Keratinocyte (primary cell): ENCODE results near the gene MPP2. TPM values are rescaled to one million over a fixed set of nuclear protein-coding genes. Genes with fewer than 3 reads are reported as not detected.

Experiments
- DNase-seq: peaks from one replicate; pipeline ENCODE4 v3.0.0-alpha.2; 2011; ENCODE audit warnings: low read depth, missing footprints, low spot score
- FAIRE-seq: peaks from 2 replicates; lab custom pipeline; 2011; peaks lifted over from hg19 to GRCh38; lab: Jason Lieb, UNC
- H2AFZ ChIP-seq: 2 replicates; pipeline ENCODE4 v1.6.0; 2012; ENCODE audit warnings: low read length, control low read depth, inconsistent platforms; ENCODE audit not compliant: control insufficient read depth
- H3K27ac ChIP-seq: 2 replicates; pipeline ENCODE4 v1.5.1; 2011; ENCODE audit warnings: low read length; ENCODE audit not compliant: control insufficient read depth, insufficient read depth
- H3K27me3 ChIP-seq: 3 replicates; pipeline ENCODE4 v1.6.0; 2011; ENCODE audit warnings: low read length; ENCODE audit not compliant: control insufficient read depth, insufficient read depth; ENCODE audit errors: extremely low read depth
- H3K36me3 ChIP-seq, 2 experiments: 2 replicates in 1 of 2; 3 replicates in 1 of 2; pipeline ENCODE4 v1.5.1; 2011; ENCODE audit warnings: low read length in 2 of 2, mild to moderate bottlenecking in 1 of 2; ENCODE audit not compliant: control insufficient read depth in 2 of 2, insufficient read depth in 2 of 2; ENCODE audit errors: extremely low read depth in 1 of 2
- H3K4me1 ChIP-seq: 3 replicates; pipeline ENCODE4 v1.5.1; 2011; ENCODE audit warnings: low read length; ENCODE audit not compliant: control insufficient read depth, insufficient read depth; ENCODE audit errors: extremely low read depth
- H3K4me2 ChIP-seq: 3 replicates; pipeline ENCODE4 v1.6.0; 2011; ENCODE audit warnings: low read depth, low read length; ENCODE audit not compliant: control insufficient read depth, insufficient read depth; ENCODE audit errors: extremely low read depth
- H3K4me3 ChIP-seq, 3 experiments: fragments of 200-600 bp in 1 of 3; sonication (generic) in 1 of 3; 2 replicates in 2 of 3; 3 replicates in 1 of 3; pipeline ENCODE4 v1.5.1; 2011 to 2016; ENCODE audit warnings: low read length in 3 of 3, mild to moderate bottlenecking in 3 of 3, control low read depth in 2 of 3, inconsistent platforms in 1 of 3, low read depth in 1 of 3, mixed read lengths in 1 of 3, mixed run types in 1 of 3, moderate library complexity in 1 of 3; ENCODE audit not compliant: control insufficient read depth in 2 of 3, insufficient read depth in 2 of 3; ENCODE audit errors: extremely low read depth in 1 of 3
- H3K79me2 ChIP-seq: 2 replicates; pipeline ENCODE4 v1.6.0; 2012; ENCODE audit warnings: low read length; ENCODE audit not compliant: control insufficient read depth, insufficient read depth
- H3K9ac ChIP-seq: 3 replicates; pipeline ENCODE4 v1.6.0; 2011; ENCODE audit warnings: low read length; ENCODE audit not compliant: control insufficient read depth, insufficient read depth; ENCODE audit errors: extremely low read depth
- H3K9me1 ChIP-seq: 3 replicates; pipeline ENCODE4 v1.6.0; 2011; ENCODE audit warnings: low read length; ENCODE audit not compliant: control insufficient read depth, insufficient read depth; ENCODE audit errors: extremely low read depth
- H3K9me3 ChIP-seq: 2 replicates; pipeline ENCODE4 v1.5.1; 2012; ENCODE audit warnings: low read depth, low read length; ENCODE audit not compliant: control insufficient read depth
- H4K20me1 ChIP-seq: 3 replicates; pipeline ENCODE4 v1.6.0; 2011; ENCODE audit warnings: low read length; ENCODE audit not compliant: control insufficient read depth, insufficient read depth; ENCODE audit errors: extremely low read depth
- CTCF ChIP-seq, 3 experiments: IDR thresholded peaks in 1 of 3; conservative IDR thresholded peaks in 1 of 3; optimal IDR thresholded peaks in 1 of 3; 2 replicates in 2 of 3; 3 replicates in 1 of 3; pipeline versions ENCODE3 to v1.5.1; 2011; ENCODE audit warnings: low read length in 3 of 3, mild to moderate bottlenecking in 3 of 3, moderate library complexity in 2 of 3, control low read depth in 1 of 3, inconsistent platforms in 1 of 3; ENCODE audit not compliant: insufficient read depth in 2 of 3; ENCODE audit errors: extremely low read depth in 1 of 3
- EZH2 ChIP-seq: IDR thresholded peaks from one replicate; pipeline ENCODE4 v1.6.1; 2012; ENCODE audit warnings: inconsistent platforms, mild to moderate bottlenecking, low read length, moderate library complexity
- dilution Hi-C: fragments of 300-500 bp; cut with MboI; formaldehyde crosslinking; loops from one replicate; pipeline ENCODE4 v1.7.0; 2020; ENCODE audit warnings: low sequenced_read_pairs; ENCODE audit not compliant: extremely low pct_ligation_motif_present
- polyA plus RNA-seq, 5 experiments: library from polyadenylated mRNA; depleted of rRNA in 3 of 5; stranded (reverse) in 3 of 5; stranded (forward) in 1 of 5; unstranded in 1 of 5; fragments of >200 nt; gene quantifications; 1 replicate in 1 of 5; 2 replicates in 3 of 5; 3 replicates in 1 of 5; pipeline versions ENCODE4 v1.2.1 to v1.2.3, GENCODE V29; 2011 to 2012; ENCODE audit warnings: missing spikeins in 2 of 5, low read depth in 1 of 5, low replicate concordance in 1 of 5

Gene MPP2
- polyA plus RNA-seq, 1 donor (not counting 4 experiments of a cell fraction or from before 2014, with no cell fraction given): 0.12 TPM

GRCh38 chr17:43917348-43918025, 10.2 kb upstream of the MPP2 start:
- no peak overlapping the region for H3K4me3 ChIP-seq
- H3K36me3 ChIP-seq: no peaks in the 10 kb centered on the region
- H3K9ac ChIP-seq: no peak overlapping the region
- H3K9me1 ChIP-seq: no peaks in the 10 kb centered on the region
- dilution Hi-C loops: no loop called here
- H3K9me3 ChIP-seq: no peaks in the 10 kb centered on the region
- H3K27ac ChIP-seq: no peak overlapping the region
- H2AFZ ChIP-seq: no peak overlapping the region
- no peak overlapping the region for H3K4me2 ChIP-seq
- FAIRE-seq (no peak), DNase-seq (no peak)
- no peaks in the 10 kb centered on the region for H3K79me2 ChIP-seq
- peaks cover 24% of the 10 kb centered on the region for H3K27me3 ChIP-seq
- no peak for TF ChIP-seq EZH2
- TF ChIP-seq CTCF (optimal IDR thresholded peaks at IDR 0.05 in 1 of 3, IDR thresholded peaks at IDR 0.05 in 1 of 3, conservative IDR thresholded peaks at IDR 0.05 in 1 of 3; ENCODE audit: extremely low read depth in 1 of 3, insufficient read depth in 2 of 3, low read length in 3 of 3): peak in 2 of 3 experiments; percentile 49 to 62
- no peaks in the 10 kb centered on the region for H3K4me1 ChIP-seq
- H4K20me1 ChIP-seq: no peaks in the 10 kb centered on the region

- Histone ChIP-seq H3K9me3 (no peaks in the 10 kb centered on the region), H4K20me1 (no peaks in the 10 kb centered on the region), H2AFZ (no peak overlapping the region), H3K9me1 (no peaks in the 10 kb centered on the region), H3K4me3 (no peak overlapping the region), H3K79me2 (no peaks in the 10 kb centered on the region), H3K4me2 (no peak overlapping the region), H3K9ac (no peak overlapping the region), H3K36me3 (no peaks in the 10 kb centered on the region), H3K4me1 (no peaks in the 10 kb centered on the region), H3K27ac (no peak overlapping the region), H3K27me3 (peaks cover 24% of the 10 kb centered on the region)
- DNase-seq: no peak
- dilution Hi-C loops: no loop called here
- TF ChIP-seq CTCF (optimal IDR thresholded peaks at IDR 0.05 in 1 of 3, IDR thresholded peaks at IDR 0.05 in 1 of 3, conservative IDR thresholded peaks at IDR 0.05 in 1 of 3; ENCODE audit: extremely low read depth in 1 of 3, insufficient read depth in 2 of 3, low read length in 3 of 3) (no peak), EZH2 (no peak)
- no peak for FAIRE-seq
Measured at GRCh38 chr17:43917016-43917347, 9.6 kb upstream of the MPP2 start.
